ENCODE results near the gene DNAJC25.

Gene DNAJC25

GRCh38 chr9:111683392-111683791 lies 52.3 kb downstream of the DNAJC25 start (continued):
- TF ChIP-seq PRDM10 (tag by site-specific recombination; IDR thresholded peaks at IDR 0.05) (no peak), ZNF768 (tag by site-specific recombination; IDR thresholded peaks at IDR 0.05) (no peak), ZNF354C (tag by site-specific recombination; IDR thresholded peaks at IDR 0.05; ENCODE audit: borderline replicate concordance, low read depth) (no peak)

GRCh38 chr9:111691672-111692329 lies 60.7 kb downstream of the DNAJC25 start:
- Histone ChIP-seq H3K27ac (ENCODE audit: extremely low read depth, low read depth, low read length) (no peak overlapping the region), H3K9me3 (ENCODE audit: control insufficient read depth, insufficient read depth, low read depth, low read length) (no peaks in the 10 kb centered on the region), H3K36me3 (ENCODE audit: control insufficient read depth in 2 of 2, insufficient read depth in 1 of 2, low read length in 2 of 2) (no peaks in the 10 kb centered on the region), H3K4me3 (ENCODE audit: low read depth, low read length) (no peak overlapping the region), H3K4me1 (ENCODE audit: control insufficient read depth, insufficient read depth, low read length) (no peaks in the 10 kb centered on the region)
- TF ChIP-seq ZNF654 (tag by site-specific recombination; IDR thresholded peaks at IDR 0.05; ENCODE audit: low read depth) (peak; percentile 56), SP3 (tag by site-specific recombination; IDR thresholded peaks at IDR 0.05) (no peak)
- ChIA-PET CTCF (interaction anchor here (0.6 to 2.2 kb wide), 17 partner anchors 10 to 1531 kb away, joined by 3 to 14 read pairs (median 4); no protein-coding TSS in a partner anchor), POLR2A (no interaction called here)

- Histone ChIP-seq H3K9me3 (ENCODE audit: control insufficient read depth, insufficient read depth, low read depth, low read length) (no peaks in the 10 kb centered on the region), H3K4me3 (ENCODE audit: low read depth, low read length) (no peak overlapping the region), H3K27ac (ENCODE audit: extremely low read depth, low read depth, low read length) (no peak overlapping the region), H3K36me3 (ENCODE audit: control insufficient read depth in 2 of 2, insufficient read depth in 1 of 2, low read length in 2 of 2) (no peaks in the 10 kb centered on the region), H3K4me1 (ENCODE audit: control insufficient read depth, insufficient read depth, low read length) (no peaks in the 10 kb centered on the region)
- TF ChIP-seq KLF10 (tag by site-specific recombination; IDR thresholded peaks at IDR 0.05): no peak
- TF ChIP-seq ZNF214 (tag by site-specific recombination; IDR thresholded peaks at IDR 0.05; ENCODE audit: borderline replicate concordance): no peak
- TF ChIP-seq PBX3 (CRISPR knock-in tag; IDR thresholded peaks at IDR 0.05): no peak
- POLR2A ChIA-PET: interaction anchor here (1.2 kb wide), 1 partner anchor 66 kb away, joined by 3 read pairs; the partner anchor contains the start of gene DNAJC25
- CTCF ChIA-PET: interaction anchor here (0.7 kb wide), 1 partner anchor 16 kb away, joined by 6 read pairs; no protein-coding TSS in a partner anchor
Observed at GRCh38 chr9:111696796-111697195, 65.7 kb downstream of the DNAJC25 start.

GRCh38 chr9:111700776-111701175 lies 69.6 kb downstream of the DNAJC25 start:
- no peaks in the 10 kb centered on the region for H3K36me3 ChIP-seq (ENCODE audit: control insufficient read depth in 2 of 2, insufficient read depth in 1 of 2, low read length in 2 of 2)
- ChIA-PET POLR2A (no interaction called here), CTCF (interaction anchor here (1.0 kb wide), 1 partner anchor 661 kb away, joined by 3 read pairs; no protein-coding TSS in a partner anchor)
- TF ChIP-seq ZNF140 (tag by site-specific recombination; IDR thresholded peaks at IDR 0.05) (no peak), ZNF18 (tag by site-specific recombination; IDR thresholded peaks at IDR 0.05) (no peak)
- no peaks in the 10 kb centered on the region for H3K9me3 ChIP-seq (ENCODE audit: control insufficient read depth, insufficient read depth, low read depth, low read length)
- no peak overlapping the region for H3K27ac ChIP-seq (ENCODE audit: extremely low read depth, low read depth, low read length)
- no peaks in the 10 kb centered on the region for H3K4me1 ChIP-seq (ENCODE audit: control insufficient read depth, insufficient read depth, low read length)
- no peak overlapping the region for H3K4me3 ChIP-seq (ENCODE audit: low read depth, low read length)

Data from HEK293 (cell line).